Omental fat pad (tissue), 4 donors: ENCODE results near the gene SCN4B. TPM values are rescaled to one million over a fixed set of nuclear protein-coding genes. Genes with fewer than 3 reads are reported as not detected.

ENCODE experiments used
- ATAC-seq: fragments of 150-250 bp; one replicate; pipeline ENCODE4 v1.9.1; 2016; ENCODE audit warnings: mild to moderate bottlenecking, moderate library complexity; ENCODE audit not compliant: low FRiP score
- DNase-seq: peaks from one replicate; pipeline ENCODE4 v3.0.0-alpha.2; 2019; ENCODE audit warnings: low spot score
- total RNA-seq, 4 donors: library from RNA; depleted of rRNA; stranded (reverse); fragments of >200 nt; gene quantifications; one replicate each; pipeline ENCODE4 v1.1.0, GENCODE V29; 2016
- TF ChIP-seq, protein P1 (sequence below), 3 donors: fragments of 450-650 bp; IDR thresholded peaks; one replicate each; pipeline ENCODE4 v1.5.1; 2016 to 2017; ENCODE audit warnings: antibody characterized with exemption in 3 of 3, mild to moderate bottlenecking in 3 of 3, moderate library complexity in 2 of 3

The SCN4B gene
- total RNA-seq, 4 donors from 2014 or later: 1.1 to 10.2 (median 2.0) TPM

DNA sequence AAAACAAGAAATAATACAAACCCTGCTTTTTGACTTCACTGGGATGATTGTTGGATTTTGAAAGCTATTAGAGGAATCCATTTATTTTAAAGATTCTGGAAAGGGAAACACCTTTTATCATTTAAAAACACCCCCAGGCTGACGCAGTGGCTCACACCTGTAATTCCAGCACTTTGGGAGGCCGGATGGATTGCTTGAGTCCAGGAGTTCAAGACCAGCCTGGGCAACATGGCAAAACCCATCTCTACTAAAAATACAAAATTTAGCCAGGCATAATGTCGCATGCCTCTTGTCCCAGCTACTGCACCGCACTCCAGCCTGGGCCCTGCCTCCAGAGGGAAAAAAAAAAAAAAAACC, 24.1 kb upstream of the SCN4B start:
- DNase-seq: no peak
- no peak for ATAC-seq
- TF ChIP-seq, protein P1, sequence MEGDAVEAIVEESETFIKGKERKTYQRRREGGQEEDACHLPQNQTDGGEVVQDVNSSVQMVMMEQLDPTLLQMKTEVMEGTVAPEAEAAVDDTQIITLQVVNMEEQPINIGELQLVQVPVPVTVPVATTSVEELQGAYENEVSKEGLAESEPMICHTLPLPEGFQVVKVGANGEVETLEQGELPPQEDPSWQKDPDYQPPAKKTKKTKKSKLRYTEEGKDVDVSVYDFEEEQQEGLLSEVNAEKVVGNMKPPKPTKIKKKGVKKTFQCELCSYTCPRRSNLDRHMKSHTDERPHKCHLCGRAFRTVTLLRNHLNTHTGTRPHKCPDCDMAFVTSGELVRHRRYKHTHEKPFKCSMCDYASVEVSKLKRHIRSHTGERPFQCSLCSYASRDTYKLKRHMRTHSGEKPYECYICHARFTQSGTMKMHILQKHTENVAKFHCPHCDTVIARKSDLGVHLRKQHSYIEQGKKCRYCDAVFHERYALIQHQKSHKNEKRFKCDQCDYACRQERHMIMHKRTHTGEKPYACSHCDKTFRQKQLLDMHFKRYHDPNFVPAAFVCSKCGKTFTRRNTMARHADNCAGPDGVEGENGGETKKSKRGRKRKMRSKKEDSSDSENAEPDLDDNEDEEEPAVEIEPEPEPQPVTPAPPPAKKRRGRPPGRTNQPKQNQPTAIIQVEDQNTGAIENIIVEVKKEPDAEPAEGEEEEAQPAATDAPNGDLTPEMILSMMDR (IDR thresholded peaks at IDR 0.05): no peak

DNA sequence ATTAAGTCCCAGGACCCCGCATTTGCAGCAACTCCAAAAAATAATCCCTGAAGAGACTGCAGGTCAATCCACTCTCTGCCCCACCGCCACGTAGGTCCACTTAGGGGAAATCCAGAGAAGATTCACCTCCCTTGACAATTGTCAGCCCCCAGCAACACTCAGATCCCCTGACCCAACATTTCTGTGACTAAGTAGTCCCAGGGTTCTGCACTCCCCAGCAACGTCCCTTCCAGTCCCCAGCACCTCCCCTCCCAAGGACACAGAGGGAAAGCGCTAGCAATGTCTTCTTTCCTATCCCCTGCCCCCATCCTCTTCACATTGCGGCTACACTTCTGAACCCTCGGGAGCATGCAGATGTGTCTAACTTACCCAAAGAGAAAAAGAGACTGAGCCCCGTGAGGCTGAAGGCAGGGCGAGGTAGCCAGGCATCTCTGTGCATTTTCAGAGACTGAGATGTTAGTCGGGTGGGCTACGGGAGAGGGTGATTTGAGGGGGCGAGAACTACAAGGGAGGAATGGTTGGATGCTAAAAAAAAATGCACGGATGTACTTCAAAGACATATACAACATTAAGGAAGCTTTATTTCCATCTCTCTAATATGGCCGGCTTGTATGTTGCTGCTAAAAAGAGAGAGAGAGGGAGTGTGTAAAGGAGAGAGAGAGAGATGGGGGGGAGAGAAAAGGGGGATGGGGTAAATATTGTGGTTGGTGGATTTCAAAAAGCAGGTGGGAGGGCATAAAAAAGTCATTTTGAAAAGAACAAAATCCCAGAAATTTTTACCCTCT, 23.6 kb upstream of the SCN4B start, which contains the start of gene SCN2B:
SCN2B (minus strand) TSS at position 647 of the 785 bp plus-strand sequence; CDS start at position 439, 208 bp downstream.
- ATAC-seq: no peak
- TF ChIP-seq, protein P1 (IDR thresholded peaks at IDR 0.05): no peak
- no peak for DNase-seq

DNA sequence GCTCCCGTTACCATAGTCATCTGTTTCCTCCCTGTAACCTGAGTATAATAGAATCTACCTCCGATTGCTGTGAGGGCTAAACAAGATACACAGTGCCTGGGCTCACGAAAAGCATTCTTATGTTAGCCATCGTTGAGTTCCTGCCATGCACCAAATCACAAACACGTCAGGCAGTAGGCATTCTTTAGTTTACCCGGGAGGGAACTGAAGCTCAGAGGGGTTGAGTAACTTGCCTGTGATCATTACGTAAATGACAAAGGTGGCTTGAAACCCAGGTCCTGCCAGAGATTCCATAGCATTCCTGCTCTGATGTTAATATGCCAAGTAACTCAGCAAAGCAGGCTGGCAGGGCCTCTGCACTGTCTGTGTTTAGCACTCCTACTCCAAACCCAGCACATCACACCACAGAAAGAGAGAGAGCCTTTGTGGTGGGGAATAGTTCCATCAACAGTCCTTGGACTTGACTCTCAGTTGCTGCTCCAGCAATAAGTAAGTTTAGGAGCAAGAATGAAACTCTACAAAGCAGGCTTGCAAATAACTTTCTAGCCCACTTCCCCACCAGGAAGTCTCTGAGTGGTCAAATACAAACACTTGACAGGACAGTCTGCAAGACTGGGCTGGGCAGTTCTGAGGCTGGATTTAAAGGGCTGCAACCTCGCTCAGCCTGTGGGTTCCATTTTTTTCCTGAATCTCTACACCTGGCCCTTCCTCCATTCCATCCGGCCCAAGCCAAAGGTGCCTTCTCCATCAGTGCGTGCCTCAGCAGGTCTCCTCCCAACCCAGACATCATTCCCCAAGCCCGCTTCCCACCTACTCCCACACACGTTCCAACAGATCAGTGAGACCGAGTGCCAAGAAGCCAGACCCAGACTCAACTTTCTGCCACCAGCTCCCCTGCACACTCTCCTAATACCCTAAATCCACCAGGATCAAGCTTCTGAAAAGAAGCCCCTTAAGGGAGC, 22.7 kb upstream of the SCN4B start:
- ATAC-seq: no peak
- TF ChIP-seq, protein P1 (IDR thresholded peaks at IDR 0.05): no peak
- no peak for DNase-seq

DNA sequence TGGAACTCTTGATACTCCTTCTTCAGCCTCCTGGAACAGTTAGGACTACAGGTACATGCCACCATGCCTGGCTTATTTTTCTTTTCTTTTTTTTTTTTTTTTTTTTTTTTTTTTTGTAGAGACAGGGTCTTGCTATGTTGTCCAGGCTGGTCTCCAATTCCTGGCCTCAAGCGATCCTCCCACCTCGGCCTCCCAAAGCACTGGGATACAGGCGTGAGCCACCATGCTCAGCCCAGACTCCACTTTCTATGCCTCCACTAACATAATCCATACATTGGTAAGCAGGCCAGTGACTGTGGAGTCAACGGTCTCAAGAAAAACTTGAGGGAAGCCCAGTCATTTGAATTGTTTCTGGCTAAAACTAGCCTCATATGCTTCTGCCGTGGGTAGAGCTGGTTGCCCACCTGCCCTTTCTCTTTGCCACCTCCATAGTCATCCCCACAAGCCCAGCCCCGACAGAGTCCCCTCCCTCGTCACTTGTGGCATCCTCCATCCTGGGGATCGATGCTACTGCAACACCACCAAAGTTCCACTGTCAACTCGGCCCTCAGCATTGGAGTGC, 21.5 kb upstream of the SCN4B start:
- ATAC-seq (no peak), DNase-seq (no peak)
- TF ChIP-seq, protein P1 (IDR thresholded peaks at IDR 0.05): no peak

DNA sequence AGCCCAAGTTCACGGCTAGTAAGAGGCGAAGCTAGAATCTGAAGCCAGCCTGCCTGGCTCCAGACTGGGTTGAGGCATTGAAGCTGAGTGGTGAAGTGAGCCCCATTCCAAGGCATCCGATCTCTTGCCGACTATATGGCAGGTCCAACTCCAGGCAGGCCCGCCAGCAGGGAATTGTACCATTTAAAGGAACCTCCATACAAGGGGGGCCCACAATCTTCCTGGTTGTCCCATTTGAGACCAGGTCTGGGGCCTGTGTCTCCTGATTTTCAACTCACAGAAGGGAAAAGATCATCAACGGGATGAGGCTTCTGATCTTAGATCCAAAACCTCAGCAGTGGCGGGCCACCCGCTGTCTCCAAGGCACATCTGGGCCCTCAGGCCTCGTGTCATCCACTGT, 19.7 kb upstream of the SCN4B start:
- TF ChIP-seq, protein P1 (IDR thresholded peaks at IDR 0.05): no peak
- no peak for ATAC-seq
- DNase-seq: no peak

DNA sequence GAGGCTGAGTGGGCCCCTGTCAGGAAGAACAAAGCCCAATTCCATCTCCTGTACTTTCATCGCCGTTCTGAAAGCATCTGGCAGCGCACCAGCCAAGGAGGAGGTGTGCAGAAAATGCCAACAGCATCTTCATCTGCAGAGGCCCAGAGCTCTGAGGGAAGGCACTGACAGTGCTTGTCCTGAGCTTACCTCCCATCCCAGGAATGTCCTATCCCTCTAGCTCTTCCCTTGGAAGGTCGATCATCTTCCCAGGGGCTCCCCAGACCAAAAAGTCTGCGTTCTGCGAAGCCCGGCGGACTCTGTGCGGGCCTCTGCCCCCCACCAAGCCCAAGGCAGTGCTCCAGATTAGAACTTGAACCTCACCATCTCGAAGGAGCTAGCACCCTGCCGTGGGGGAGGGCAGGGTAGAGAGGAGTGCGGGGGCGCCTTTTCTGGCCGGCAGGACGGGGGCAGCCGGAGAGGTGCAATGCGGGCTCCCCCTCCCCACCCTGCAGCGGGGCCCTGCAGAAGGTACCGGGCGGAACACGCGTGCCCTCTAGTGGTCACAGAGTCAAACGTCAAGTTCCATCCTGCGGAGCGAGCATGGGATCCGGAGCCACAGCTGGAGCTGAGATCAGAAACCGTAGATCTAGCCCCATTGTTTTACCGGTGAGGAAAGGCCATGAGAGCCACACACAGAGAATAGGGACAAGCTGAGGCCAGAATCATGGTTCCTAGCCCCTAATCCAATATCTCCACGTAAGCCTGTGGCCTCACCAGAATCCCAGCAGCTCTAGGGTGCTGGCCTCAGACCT, 18.8 kb upstream of the SCN4B start:
- ATAC-seq (peak; percentile 45), DNase-seq (peak; percentile 36)
- TF ChIP-seq, protein P1 (IDR thresholded peaks at IDR 0.05): peak in 2 of 3 donors; percentile 39 to 70
